Suppressor macrophage (primary cell): ENCODE results near the gene PTPRE.

Experiments used
- DNase-seq, 4 experiments: peaks; one replicate each; pipeline ENCODE4 v3.0.0-alpha.2; 2020 to 2022

PTPRE gene

GRCh38 chr10:128005858-128006257 is 99.0 kb downstream of the PTPRE start:
- DNase-seq, result no peak

DNA sequence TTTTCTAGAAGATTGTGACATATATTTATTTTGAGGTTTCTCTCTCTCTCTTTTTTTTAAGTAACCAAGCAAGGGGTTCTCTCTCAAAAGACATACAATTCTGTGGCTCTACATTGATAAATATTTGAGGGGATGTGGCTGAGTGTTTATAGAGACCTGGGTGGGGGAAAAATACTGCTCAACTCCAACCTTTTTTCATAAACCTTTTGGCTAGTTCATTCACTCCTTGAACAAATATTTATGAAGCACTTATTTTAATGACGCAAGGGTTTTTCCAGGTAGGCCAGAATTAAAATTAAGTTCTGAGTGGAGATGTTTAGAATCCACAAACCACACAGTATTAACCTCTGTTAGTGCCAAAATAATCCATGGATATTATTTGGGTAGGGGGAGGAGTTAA is 100.2 kb downstream of the PTPRE start:
- no peak for DNase-seq

- DNase-seq, result no peak
Observed at GRCh38 chr10:128007971-128008370, 101.1 kb downstream of the PTPRE start.

GRCh38 chr10:128008521-128009250 is 101.8 kb downstream of the PTPRE start:
- no peak for DNase-seq

DNA sequence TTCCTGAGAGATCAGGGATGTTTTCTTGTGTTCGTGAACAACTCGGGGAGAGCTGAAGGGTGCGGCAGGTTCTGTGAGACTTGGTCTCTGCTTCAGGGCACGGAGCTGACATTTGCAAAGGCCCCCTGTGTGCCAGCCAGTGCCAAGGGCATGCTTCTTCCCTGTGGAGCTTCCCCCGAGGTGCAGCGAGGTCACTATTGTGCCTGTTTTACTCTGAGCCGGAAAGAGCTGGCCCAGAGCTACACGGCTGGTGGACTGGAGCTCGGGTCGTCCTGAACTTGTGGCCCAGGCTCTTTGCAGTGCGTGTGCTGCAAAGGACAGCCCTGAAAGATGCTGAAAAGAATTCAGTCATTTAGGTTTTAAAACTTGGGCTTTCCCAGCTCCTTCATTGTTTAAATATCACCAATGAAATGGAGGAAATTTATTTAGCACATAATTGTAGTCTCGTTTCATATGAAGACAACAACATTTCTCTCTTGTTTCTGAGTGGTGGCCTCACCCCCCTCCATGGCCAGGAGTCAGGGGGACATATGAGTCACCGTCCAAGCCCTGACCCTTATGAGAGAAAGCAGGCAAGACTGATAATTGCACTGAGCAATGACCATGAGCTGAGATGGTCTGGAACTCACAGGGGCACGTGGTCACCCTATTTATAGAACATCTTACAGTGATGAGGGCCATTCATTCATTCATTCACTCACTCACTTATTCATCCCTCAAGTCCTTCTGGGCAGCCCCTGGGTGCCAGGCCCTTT is 102.6 kb downstream of the PTPRE start:
- DNase-seq, result peak in 1 of 4 experiments; percentile 21

DNA sequence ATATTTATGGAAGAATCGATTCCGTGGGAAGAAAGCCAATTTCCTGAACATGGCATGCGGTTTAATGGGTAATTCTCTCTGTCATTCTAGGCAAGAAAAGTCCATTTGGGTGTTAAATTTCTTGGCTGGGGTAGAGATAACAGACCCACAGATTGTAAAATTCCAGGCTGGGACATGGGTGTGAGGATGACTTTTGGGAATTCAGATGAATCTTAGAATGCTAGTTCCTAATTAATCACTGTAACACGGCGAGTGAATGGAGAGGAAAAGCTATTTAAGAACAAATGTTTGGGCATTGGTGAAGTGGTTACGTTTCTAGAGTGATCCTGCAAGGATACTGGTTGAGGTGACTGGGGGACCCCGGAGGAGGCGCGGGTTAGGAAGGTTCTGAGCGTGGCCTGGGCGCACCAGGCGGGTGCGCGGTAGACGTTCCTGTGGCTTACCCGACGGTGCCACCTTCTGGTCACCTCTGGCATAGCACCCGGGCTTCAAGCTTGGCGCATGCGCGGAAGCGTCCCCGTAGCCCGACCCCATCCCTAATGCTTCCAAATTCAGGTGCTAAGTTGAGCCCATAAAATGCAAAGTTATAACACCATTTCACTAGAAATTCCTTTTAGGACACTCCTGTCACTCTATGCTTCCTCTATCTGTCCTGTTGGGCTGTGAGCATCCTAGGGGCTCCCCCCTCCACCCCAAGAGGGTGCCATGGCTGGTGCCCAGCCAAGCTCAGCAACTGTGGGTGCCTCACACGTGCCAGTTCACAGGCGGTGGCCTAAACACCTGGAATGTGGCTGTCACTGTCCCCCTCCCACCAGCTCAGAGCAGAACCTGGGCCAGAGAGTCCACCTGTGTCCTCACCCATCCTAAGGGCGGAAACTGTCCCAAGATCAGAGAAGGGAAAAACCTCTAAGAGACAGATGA is 104.4 kb downstream of the PTPRE start:
- peak; percentile 82 to 93 (median 92) for DNase-seq

DNA sequence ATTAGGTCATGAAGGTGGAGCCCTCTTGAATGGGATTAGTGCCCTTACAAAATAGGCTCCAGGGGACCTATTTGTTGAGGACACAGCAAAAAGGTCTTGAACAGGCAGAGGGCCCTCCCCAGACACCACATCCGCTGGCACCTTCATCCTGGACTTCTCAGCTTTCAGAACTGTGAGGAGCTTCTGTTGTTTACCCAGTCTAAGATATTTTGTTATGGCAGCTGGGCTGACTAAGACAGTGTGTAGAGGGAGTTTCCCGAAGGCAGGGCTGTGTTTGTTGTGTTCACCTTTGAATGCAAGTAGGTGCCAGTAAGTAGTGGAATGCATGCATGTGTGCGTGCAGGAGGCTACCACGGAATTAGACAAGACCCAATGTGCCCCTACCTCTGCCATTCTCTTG is 106.7 kb downstream of the PTPRE start:
- DNase-seq, result no peak

- no peak for DNase-seq
Observed at GRCh38 chr10:128014236-128014635, 107.3 kb downstream of the PTPRE start.

- no peak for DNase-seq
Observed at GRCh38 chr10:128016423-128017060, 109.6 kb downstream of the PTPRE start.

DNA sequence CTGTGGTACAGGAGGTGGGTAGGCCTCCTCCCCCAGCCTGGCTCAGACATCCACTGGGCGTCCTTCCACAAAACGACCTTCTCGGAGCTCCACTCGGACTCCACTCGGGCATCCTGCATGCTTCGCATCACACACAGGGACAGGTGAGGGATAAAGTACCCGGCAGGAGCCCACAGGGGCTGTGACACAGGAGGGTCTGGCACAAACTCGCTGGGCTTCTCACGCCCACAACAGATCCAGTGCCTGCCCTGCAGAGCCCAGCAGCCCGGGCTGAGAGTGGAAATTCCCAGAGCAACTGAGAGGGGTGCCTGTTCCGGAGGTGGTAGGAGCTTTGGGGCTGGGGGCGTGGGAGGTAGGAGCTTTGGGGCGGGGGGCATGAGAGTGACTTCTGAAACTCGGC is 110.9 kb downstream of the PTPRE start:
- DNase-seq, result no peak

DNA sequence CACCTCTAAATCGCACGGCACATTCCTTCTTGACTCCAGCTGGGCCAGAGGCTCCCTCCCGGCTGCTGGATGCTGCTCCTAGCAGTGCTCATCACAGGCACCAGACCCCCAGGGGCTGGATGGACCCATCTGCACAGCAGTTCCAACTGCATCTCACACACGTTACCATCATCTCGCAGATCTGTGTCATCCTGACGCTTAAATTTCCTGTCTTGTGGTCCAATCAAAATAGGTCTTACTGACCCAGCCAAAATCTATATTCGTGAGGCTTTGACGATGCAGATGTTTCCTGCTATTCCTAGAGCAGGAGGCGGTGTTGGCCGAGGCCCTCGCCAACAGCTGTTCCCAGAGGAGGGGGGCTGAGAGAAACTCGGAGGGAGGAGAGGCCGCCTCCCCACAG is 111.3 kb downstream of the PTPRE start:
- DNase-seq, result no peak

GRCh38 chr10:128018691-128019090 is 111.8 kb downstream of the PTPRE start:
- no peak for DNase-seq

DNA sequence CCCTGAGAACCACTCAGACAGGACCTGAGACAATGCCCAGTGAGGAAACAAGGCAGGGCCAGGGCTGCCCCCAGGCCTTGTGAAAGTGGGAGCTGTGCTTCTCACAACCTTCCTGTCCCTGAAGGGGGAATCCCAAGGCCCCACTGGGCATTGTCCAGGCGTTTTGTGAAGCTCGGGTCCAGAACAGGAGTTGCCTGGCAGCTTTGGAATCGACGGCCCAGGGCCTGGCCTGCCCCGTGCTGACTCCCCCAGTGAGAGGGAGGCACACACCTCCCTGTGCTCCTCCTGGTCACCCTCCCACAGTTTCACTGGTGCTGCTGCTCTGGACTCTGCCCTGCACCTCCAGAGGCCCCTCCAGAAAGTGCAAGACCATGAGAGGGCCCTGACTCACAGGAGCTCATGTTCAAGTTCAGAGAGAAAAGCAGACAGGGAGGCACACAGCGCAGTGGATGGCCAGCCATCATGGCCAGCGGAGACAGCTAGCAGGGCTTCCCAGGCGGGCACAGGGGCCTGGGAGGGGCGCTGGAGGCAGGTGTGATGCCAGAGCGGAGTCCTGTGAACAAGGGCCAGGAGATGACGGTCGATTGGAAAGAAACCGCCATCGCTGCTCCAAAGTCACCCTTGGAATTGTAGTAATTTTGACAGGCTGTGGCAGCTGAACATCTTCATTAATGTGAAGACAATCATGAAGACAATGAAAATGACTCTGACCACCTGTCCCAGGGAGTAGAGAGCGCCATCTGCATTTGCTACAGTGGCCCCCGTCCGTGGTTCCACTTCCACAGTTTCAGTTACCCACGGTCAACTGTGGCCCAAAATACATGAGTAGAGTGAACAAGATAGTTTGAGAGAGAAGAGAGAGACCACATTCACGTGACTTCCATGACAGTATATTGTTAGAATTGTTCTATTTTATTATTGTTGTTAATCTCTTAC is 115.6 kb downstream of the PTPRE start:
- no peak for DNase-seq

DNA sequence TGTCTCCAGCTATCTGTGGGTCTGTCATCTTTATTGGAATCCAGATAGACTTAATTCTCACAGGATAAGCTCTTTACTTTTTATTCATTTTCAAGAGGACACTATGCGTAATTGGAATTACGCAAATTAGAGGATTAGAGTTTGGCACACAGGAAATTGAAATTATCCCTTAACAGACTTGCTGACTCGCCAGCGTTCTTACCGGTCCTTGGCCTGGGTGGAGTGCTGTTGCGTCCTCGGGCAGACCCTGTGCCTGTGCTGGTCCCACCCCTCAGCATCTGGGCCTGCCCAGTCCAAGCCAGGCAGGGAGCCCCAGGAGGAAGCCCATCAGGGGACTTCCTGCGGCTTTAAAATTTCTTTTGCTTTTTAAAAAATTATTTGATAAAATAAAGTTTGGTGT is 117.5 kb downstream of the PTPRE start:
- no peak for DNase-seq

- DNase-seq, result no peak
Observed at GRCh38 chr10:128025437-128025836, 118.5 kb downstream of the PTPRE start.

- no peak for DNase-seq
Observed at GRCh38 chr10:128025951-128026350, 119.0 kb downstream of the PTPRE start.

DNA sequence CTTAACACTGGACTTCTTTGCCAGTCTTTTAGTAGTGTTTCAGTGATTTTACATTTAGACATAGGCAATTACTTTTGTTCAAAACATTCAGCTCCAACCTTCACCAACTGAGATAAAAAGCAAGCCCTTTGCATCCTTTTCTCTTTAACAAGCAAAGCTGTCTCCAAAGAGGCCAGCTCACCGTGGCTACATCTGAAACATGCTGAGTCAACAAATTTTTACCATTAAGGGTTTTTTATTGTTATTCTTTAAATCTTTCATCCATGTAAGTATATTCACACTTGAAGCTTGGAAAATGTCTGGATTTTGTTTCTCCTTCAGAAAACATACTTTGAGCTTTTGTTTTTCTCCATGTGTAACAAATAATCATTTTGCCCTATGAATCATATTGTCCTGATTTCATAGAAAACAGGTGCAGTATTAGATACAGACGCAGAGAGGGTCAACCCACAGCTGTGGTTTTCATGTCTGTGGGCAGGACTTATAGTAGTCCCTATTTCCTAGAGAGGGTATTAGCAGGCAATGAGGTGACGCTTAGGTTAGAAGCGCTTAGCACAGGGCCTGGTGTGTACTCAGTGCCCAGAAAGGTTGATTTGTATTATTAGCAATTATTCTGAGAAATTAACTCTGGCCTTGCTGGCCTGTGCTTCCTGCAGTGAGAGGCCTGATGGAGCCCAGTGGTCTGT is 119.9 kb downstream of the PTPRE start:
- DNase-seq, result no peak

GRCh38 chr10:128027306-128027705 is 120.4 kb downstream of the PTPRE start:
- no peak for DNase-seq

DNA sequence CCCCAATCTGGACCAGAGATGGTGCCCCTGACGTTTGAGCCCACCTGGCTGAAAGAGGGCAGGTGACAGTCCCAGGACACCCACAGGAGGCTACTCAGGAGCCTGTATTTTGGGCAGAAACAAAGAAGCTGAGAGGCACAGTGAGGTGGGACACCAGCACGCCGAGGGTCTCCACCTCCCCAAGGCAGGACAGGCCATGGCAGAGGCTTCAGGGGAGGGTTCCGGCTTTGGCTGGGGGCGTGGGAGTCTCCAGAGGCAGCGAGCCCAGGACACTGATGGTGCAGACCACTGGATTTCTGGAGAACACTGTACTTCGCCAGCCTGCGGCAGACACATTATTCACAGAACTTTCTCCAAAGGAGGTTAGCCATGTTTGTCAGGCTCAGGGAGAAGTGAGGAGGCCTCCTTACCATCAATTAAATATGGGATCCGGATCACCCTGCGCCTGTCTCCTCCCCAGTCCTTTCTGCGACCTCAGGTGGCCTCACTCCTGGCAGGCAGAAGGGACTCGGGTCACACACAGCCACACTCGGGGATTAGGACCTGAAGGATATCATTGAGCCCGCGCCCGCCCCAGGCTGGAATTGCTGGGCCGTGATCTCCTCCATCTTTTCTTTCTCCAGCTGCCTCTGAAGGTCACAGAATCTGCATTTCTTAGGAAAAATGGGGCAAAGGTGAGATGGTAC is 121.1 kb downstream of the PTPRE start:
- DNase-seq, result no peak
